Colonic mucosa (tissue), 4 donors: ENCODE data around the gene SPDYE6. TPM values are rescaled to one million over a fixed set of nuclear protein-coding genes. Genes with fewer than 3 reads are reported as not detected.

ENCODE experiments used
- DNase-seq: peaks from one replicate; pipeline ENCODE4 v3.0.0-alpha.2; 2020
- H3K27ac ChIP-seq: fragments of 200-600 bp; one replicate; pipeline ENCODE4 v1.8.0; 2021
- H3K27me3 ChIP-seq: fragments of 200-600 bp; one replicate; pipeline ENCODE4 v1.8.0; 2021
- H3K36me3 ChIP-seq: fragments of 200-600 bp; one replicate; pipeline ENCODE4 v1.8.0; 2021
- H3K4me1 ChIP-seq: fragments of 200-600 bp; one replicate; pipeline ENCODE4 v1.8.0; 2021; ENCODE audit warnings: mild to moderate bottlenecking
- H3K4me3 ChIP-seq: fragments of 200-600 bp; one replicate; pipeline ENCODE4 v1.8.0; 2021
- H3K9ac ChIP-seq, 2 donors: one replicate each; pipeline ENCODE4 v1.7.0; 2013; ENCODE audit warnings: control low read depth in 2 of 2, low read depth in 2 of 2, low read length in 2 of 2
- H3K9me3 ChIP-seq: fragments of 200-600 bp; one replicate; pipeline ENCODE4 v1.8.0; 2021
- intact Hi-C: fragments of 100-400 bp; cut with DNase I; formaldehyde crosslinking; loops from one replicate; pipeline ENCODE4 v1.14.1; 2022
- total RNA-seq, 2 donors: library from RNA; stranded (reverse); fragmentation: NEBNext Ultra II Directional in 1 of 2; extraction: Animal tissue kit (Norgen Biotek cat#: 25700) in 1 of 2; gene quantifications; one replicate each; pipeline ENCODE4 v1.2.1, GENCODE V29; 2021
- TF ChIP-seq, protein P1 (sequence below): fragments of 200-600 bp; IDR thresholded peaks from one replicate; pipeline ENCODE4 v1.8.0; 2022; ENCODE audit warnings: antibody characterized with exemption, mild to moderate bottlenecking
- donor health status: healthy.
- donor health status: DM: no; HTN: no; CAD: no.
- donor health status: DM: no; HTN: no; CAD: no.

The SPDYE6 gene
- total RNA-seq, 2 donors from 2014 or later: not detected

DNA sequence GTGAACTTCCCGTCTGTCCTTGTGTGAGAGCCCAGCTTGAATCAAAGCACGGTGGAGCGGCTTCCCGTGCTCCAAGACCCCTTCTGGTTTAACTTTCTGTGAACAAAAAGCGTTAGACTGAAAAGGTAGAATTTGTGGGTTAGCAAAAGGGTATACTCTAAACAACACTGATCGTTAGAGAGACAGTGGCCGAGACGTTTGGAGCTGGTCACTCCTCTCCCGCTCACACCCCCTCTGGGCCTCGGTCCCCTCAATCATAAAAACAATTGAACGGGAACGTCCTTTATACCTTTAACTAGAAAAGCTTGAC lies 40.4 kb upstream of the SPDYE6 start:
- no peaks in the 10 kb centered on the region for H3K27me3 ChIP-seq
- DNase-seq: no peak
- intact Hi-C loops: no loop called here
- peaks cover 5% of the 10 kb centered on the region for H3K36me3 ChIP-seq
- H3K4me3 ChIP-seq: peak overlapping the region; percentile 92
- H3K9me3 ChIP-seq: no peaks in the 10 kb centered on the region
- peaks cover 4% of the 10 kb centered on the region for H3K4me1 ChIP-seq
- TF ChIP-seq, protein P1, sequence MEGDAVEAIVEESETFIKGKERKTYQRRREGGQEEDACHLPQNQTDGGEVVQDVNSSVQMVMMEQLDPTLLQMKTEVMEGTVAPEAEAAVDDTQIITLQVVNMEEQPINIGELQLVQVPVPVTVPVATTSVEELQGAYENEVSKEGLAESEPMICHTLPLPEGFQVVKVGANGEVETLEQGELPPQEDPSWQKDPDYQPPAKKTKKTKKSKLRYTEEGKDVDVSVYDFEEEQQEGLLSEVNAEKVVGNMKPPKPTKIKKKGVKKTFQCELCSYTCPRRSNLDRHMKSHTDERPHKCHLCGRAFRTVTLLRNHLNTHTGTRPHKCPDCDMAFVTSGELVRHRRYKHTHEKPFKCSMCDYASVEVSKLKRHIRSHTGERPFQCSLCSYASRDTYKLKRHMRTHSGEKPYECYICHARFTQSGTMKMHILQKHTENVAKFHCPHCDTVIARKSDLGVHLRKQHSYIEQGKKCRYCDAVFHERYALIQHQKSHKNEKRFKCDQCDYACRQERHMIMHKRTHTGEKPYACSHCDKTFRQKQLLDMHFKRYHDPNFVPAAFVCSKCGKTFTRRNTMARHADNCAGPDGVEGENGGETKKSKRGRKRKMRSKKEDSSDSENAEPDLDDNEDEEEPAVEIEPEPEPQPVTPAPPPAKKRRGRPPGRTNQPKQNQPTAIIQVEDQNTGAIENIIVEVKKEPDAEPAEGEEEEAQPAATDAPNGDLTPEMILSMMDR: no peak
- peak overlapping the region; percentile 96 for H3K9ac ChIP-seq
- H3K27ac ChIP-seq: peak overlapping the region; percentile 85

DNA sequence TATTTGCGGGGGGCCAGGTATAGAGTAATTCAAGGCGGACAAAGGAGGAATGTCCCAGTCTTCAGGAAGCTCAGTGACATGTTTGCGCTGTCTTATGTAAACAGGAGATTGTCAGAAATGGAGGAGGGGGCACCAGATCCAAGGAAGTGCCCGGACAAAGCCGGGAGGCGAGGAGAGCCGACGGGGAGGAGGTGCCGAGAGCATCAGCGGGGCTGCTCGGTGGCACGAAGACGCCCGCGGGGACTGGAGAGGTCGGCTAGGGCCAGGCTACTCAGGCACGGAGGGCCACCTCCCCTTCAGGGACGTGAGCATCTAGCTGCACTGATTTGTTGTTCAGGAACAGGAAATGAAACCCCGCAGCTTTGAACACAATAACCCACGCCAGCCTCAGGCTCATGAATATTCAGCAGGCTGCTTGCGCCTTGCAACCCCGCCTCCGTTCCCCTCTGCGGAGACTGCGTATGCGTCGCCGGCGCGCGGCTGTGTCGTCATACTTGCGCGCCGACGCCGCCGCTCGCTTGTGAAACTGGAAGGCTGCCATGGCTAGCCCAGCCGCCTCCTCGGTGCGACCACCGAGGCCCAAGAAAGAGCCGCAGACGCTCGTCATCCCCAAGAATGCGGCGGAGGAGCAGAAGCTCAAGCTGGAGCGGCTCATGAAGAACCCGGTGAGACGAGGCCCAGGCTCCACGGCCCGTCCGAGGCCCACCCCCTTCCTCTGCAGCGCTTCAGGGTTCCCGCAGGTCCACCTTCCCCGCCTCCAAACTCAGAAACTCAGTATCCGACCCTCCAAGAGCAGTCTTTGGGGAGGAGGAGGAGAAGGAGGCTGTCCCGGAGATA lies 39.8 kb upstream of the SPDYE6 start, which contains the start of gene PRKRIP1:
PRKRIP1 (plus strand) TSS at position 491 of the 837 bp plus-strand sequence; CDS start at position 540, 49 bp downstream.
- Histone ChIP-seq H3K36me3 (peaks cover 3% of the 10 kb centered on the region), H3K4me3 (peak within 1 kb of the TSS; percentile 92), H3K27ac (peak within 1 kb of the TSS; percentile 85), H3K9me3 (no peaks in the 10 kb centered on the region), H3K4me1 (peaks cover 4% of the 10 kb centered on the region), H3K27me3 (no peaks in the 10 kb centered on the region), H3K9ac (peak within 1 kb of the TSS; percentile 96)
- DNase-seq: peak; percentile 90
- intact Hi-C loops: no loop called here
- TF ChIP-seq, protein P1: no peak

- no peaks in the 10 kb centered on the region for H3K36me3 ChIP-seq
- H3K27ac ChIP-seq: peak overlapping the region; percentile 85
- H3K9ac ChIP-seq: peak overlapping the region; percentile 63 to 82
- no peaks in the 10 kb centered on the region for H3K27me3 ChIP-seq
- intact Hi-C loops: no loop called here
- H3K9me3 ChIP-seq: no peaks in the 10 kb centered on the region
- peak overlapping the region; percentile 92 for H3K4me3 ChIP-seq
- DNase-seq: no peak
- H3K4me1 ChIP-seq: peaks cover 4% of the 10 kb centered on the region
- TF ChIP-seq, protein P1: no peak
Measured at GRCh38 chr7:102395592-102395872, 39.3 kb upstream of the SPDYE6 start.

DNA sequence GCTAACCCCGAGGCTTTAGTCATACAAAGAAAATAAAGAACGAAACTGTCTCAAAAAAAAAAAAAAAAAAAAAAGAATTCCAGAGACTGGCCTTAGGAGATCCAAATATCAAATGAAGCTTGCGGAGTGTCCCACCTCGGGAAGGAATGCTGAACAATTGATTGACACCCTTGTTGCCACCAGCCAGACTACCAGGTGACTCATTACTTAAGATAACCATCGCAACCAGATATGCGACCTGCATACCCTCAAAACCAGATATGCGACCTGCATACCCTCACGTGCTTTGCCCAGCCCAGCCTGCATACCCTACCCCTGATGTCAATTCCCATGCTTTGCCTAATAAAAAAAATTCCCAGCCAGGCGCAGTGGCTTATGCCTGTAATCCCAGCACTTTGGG lies 37.2 kb upstream of the SPDYE6 start:
- Histone ChIP-seq H3K36me3 (no peaks in the 10 kb centered on the region), H3K9me3 (no peaks in the 10 kb centered on the region), H3K9ac (no peak overlapping the region), H3K27ac (no peak overlapping the region), H3K27me3 (no peaks in the 10 kb centered on the region), H3K4me3 (no peak overlapping the region), H3K4me1 (peaks cover 4% of the 10 kb centered on the region)
- no peak for DNase-seq
- TF ChIP-seq, protein P1: no peak
- intact Hi-C loops: loop anchor here (2.0 kb wide), 1 partner anchor 109 kb away; no protein-coding TSS in a partner anchor

DNA sequence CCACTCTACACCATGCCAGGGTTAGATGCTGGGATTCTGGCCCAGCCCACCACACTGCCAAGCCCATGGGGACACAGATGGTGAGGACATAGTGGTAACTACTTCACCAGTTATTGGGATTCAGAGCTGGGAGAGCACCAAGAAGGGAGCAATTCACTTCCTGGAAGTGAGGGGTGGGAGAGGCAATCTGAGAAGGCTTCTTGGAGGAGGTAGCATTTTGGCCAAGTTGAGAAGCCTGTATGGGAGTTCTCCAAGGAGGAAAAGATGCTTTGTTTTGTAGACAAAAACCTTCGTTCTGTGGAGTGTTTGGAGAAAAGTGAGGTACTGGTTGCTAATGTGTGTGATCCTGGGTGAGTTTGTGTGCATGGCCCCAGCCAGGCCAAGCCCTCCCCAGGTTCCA lies 36.1 kb upstream of the SPDYE6 start:
- no peaks in the 10 kb centered on the region for H3K36me3 ChIP-seq
- TF ChIP-seq, protein P1: no peak
- no peak overlapping the region for H3K4me3 ChIP-seq
- intact Hi-C loops: loop anchor here (2.0 kb wide), 1 partner anchor 108 kb away; no protein-coding TSS in a partner anchor
- no peaks in the 10 kb centered on the region for H3K27me3 ChIP-seq
- H3K4me1 ChIP-seq: peaks cover 4% of the 10 kb centered on the region
- no peak for DNase-seq
- no peak overlapping the region for H3K9ac ChIP-seq
- H3K27ac ChIP-seq: no peak overlapping the region
- no peaks in the 10 kb centered on the region for H3K9me3 ChIP-seq
